Measurements from ENCODE around the gene WNT8B. TPM values are rescaled to one million over a fixed set of nuclear protein-coding genes. Genes with fewer than 3 reads are reported as not detected.

WNT8B gene
- total and polyA plus RNA-seq, 2 experiments from 2014 or later = not detected

- Histone ChIP-seq H3K27me3 (no peaks in the 10 kb centered on the region), H3K27ac (no peak overlapping the region), H3K4me3 (no peak overlapping the region), H3K9me3 (ENCODE audit: low read depth) (no peaks in the 10 kb centered on the region), H3K4me1 (ENCODE audit: low read depth) (peaks cover 7% of the 10 kb centered on the region), H3K36me3 (peaks cover 4% of the 10 kb centered on the region)
- TF ChIP-seq, protein P1, sequence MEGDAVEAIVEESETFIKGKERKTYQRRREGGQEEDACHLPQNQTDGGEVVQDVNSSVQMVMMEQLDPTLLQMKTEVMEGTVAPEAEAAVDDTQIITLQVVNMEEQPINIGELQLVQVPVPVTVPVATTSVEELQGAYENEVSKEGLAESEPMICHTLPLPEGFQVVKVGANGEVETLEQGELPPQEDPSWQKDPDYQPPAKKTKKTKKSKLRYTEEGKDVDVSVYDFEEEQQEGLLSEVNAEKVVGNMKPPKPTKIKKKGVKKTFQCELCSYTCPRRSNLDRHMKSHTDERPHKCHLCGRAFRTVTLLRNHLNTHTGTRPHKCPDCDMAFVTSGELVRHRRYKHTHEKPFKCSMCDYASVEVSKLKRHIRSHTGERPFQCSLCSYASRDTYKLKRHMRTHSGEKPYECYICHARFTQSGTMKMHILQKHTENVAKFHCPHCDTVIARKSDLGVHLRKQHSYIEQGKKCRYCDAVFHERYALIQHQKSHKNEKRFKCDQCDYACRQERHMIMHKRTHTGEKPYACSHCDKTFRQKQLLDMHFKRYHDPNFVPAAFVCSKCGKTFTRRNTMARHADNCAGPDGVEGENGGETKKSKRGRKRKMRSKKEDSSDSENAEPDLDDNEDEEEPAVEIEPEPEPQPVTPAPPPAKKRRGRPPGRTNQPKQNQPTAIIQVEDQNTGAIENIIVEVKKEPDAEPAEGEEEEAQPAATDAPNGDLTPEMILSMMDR (IDR thresholded peaks at IDR 0.05; ENCODE audit: low read depth, low read length) = no peak
- peak in 1 of 2 donors; percentile 33 for DNase-seq (ENCODE audit: low read depth in 1 of 2, low spot score in 1 of 2)
Observed at GRCh38 chr10:100531761-100532160, 69.0 kb downstream of the WNT8B start.

Other genes starting within 250 kb of the WNT8B start
- gene CHUK, start 233.4 kb upstream of the WNT8B start, total RNA-seq = 5.7 and 6.0 TPM in 2 replicates
- gene CHUK, start 233.4 kb upstream of the WNT8B start, polyA plus RNA-seq = 5.6 and 11.0 TPM in 2 replicates
- 14.3 and 14.4 TPM in 2 replicates for gene CWF19L1, start 195.4 kb upstream of the WNT8B start, total RNA-seq
- gene CWF19L1, start 195.4 kb upstream of the WNT8B start, polyA plus RNA-seq = 16.0 and 17.7 TPM in 2 replicates
- gene BLOC1S2, start 176.3 kb upstream of the WNT8B start, total RNA-seq = 14.7 and 22.1 TPM in 2 replicates
- 32.5 and 52.0 TPM in 2 replicates for gene BLOC1S2, start 176.3 kb upstream of the WNT8B start, polyA plus RNA-seq
- gene PKD2L1, start 132.8 kb upstream of the WNT8B start, total RNA-seq = not detected in 2 replicates
- gene PKD2L1, start 132.8 kb upstream of the WNT8B start, polyA plus RNA-seq = not detected in 2 replicates
- 149 and 275 TPM in 2 replicates for gene SCD, start 115.8 kb upstream of the WNT8B start, total RNA-seq
- 136 and 246 TPM in 2 replicates for gene SCD, start 115.8 kb upstream of the WNT8B start, polyA plus RNA-seq
- 8.0 and 13.2 TPM in 2 replicates for gene SEC31B, start 56.9 kb downstream of the WNT8B start, total RNA-seq
- gene SEC31B, start 56.9 kb downstream of the WNT8B start, polyA plus RNA-seq = 15.0 and 23.1 TPM in 2 replicates
- 296 and 504 TPM in 2 replicates for gene NDUFB8, start 66.9 kb downstream of the WNT8B start, total RNA-seq
- gene NDUFB8, start 66.9 kb downstream of the WNT8B start, polyA plus RNA-seq = 577 and 748 TPM in 2 replicates
- 16.6 and 20.3 TPM in 2 replicates for gene HIF1AN, start 72.9 kb downstream of the WNT8B start, total RNA-seq
- 37.4 and 40.2 TPM in 2 replicates for gene HIF1AN, start 72.9 kb downstream of the WNT8B start, polyA plus RNA-seq